ENCODE results near the gene FAM234B.

Gene FAM234B

DNA sequence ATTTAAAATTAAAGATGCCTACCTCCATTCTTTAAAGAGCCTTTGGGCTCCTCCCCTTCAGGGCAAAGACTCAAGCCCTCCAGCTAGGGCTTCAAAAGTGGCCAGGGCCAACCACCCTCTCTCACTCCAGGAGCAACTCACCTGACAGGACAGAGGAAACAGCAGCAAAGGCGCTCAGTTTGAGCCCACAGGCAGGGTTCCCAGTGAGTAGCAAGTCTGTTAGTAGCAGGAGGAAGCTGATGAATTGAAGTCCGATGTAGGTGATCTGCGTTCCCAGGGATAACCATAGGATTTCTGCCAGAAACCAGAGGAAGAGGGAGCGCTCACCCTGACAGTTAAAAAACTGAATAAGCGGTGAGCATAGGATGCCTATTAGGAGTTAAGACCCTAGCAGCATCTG is 43.6 kb downstream of the FAM234B start:
- DNase-seq (ENCODE audit: insufficient read length, low spot score) (no peak), FAIRE-seq (no peak)

GRCh38 chr12:13088496-13088895 is 44.3 kb downstream of the FAM234B start:
- DNase-seq (ENCODE audit: insufficient read length, low spot score), result no peak

DNA sequence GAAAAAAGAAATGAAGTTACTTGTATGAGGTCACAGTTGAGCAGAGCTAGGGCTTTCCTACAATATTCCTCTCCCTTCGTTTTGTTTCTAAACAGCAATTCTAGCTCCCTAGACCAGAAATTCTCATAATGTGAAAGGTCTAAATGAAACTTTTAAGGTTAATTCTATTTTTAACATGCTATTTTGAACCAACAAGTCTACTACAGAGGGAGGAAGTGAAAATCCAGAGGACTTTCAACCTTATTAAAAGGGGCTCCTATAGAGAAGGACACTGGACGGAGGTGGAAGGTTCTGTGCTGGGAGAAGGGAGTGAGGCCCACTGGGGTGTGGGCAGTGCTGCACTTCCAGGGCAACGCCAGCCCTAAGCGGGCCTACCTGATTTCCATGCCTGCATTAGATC is 45.9 kb downstream of the FAM234B start:
- FAIRE-seq (peak; percentile 37), DNase-seq (ENCODE audit: insufficient read length, low spot score) (no peak)

More at GRCh38 chr12:13088496-13088895, 44.3 kb downstream of the FAM234B start:
- FAIRE-seq, result no peak

- DNase-seq (ENCODE audit: insufficient read length, low spot score) (no peak), FAIRE-seq (no peak)
These were observed 47.7 kb downstream of the FAM234B start for GRCh38 chr12:13091832-13092231.

DNA sequence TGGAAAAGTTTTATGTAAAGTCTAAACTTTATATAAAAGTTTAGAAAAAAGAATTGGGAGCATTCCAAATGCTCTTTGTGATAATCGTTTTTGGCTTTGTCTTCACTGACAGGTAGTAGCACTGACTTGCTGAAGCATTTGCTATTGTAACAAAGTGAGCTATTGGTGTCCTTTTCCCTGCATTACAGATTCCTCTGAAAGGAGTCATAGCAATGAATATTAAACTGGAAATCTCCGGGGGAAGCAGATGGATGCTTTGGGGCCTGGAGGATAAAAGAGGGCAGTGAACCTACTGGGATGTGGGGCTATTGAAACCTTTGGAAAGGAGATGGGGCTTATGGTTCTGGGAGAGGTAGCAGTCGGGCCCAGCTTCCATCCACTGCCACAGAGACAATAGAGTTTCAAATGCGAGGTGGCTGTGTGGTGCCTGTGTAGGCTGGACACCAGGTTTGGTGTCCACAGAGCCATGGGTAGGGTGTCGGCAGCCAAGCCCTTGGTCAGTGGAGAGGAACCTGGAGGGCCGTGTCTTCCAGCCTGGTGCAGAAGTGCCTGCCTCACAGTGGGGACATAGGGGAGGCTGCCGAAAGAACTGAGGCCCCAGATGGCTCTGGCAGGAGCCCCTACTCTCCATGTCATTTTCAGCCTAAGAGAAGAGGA is 49.1 kb downstream of the FAM234B start:
- no peak for DNase-seq (ENCODE audit: insufficient read length, low spot score)
- no peak for FAIRE-seq

DNA sequence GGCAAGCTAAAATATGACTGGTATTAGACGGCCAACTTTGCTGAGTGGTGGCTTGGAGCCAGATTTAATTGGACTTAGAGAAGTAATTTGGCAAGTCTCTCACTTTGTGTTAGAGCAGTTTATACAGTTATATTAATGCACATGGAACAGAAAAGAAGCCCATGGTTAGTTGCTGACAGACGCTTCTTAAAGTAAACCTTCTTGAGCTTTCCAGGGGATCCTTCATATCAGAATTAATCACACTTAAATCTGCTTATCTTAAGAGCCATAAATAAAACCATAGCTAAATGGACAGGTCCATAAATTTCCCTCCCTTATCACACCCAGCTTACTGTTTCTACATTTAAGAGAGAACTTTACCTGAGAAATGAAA is 49.7 kb downstream of the FAM234B start:
- FAIRE-seq (no peak), DNase-seq (ENCODE audit: insufficient read length, low spot score) (no peak)

GRCh38 chr12:13094367-13094766 is 50.2 kb downstream of the FAM234B start:
- FAIRE-seq, result peak; percentile 4
- DNase-seq (ENCODE audit: insufficient read length, low spot score), result no peak

DNA sequence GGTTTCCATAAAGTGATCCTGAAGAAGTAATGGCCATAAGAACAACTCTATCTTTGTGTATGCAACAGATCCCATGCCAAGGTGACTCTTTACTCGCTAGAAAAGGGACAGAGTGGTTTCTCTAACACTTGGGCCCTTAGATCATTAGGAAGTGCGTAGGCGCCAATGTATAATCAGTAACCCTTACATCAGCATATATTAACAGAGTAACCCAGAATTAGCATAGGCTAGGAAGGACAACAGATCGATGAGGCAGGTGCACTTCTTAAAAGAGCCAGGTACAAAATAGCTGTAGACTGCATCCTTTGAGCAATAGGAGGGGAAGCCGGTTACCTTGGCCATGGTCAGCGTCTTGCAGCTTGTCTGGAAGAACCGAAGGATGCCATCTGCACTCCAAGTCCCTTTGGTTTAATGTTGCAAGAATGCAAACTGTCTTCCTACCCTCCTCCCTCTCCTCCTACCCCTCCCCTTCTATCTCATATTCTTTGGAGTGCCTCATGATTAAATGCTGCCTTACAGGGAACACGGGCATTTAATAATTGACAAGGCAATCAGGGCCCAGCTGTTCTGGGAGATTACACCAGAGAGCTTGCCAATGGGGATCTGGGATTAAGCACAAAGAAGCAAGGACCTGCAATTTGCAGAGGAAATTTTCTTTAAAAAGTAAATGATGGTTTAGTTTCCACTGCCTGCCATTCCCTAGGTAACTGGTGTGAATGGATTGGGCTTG is 51.2 kb downstream of the FAM234B start:
- FAIRE-seq (peak; percentile 18), DNase-seq (ENCODE audit: insufficient read length, low spot score) (no peak)

GRCh38 chr12:13097491-13098011 is 53.4 kb downstream of the FAM234B start:
- peak; percentile 81 for FAIRE-seq

DNA sequence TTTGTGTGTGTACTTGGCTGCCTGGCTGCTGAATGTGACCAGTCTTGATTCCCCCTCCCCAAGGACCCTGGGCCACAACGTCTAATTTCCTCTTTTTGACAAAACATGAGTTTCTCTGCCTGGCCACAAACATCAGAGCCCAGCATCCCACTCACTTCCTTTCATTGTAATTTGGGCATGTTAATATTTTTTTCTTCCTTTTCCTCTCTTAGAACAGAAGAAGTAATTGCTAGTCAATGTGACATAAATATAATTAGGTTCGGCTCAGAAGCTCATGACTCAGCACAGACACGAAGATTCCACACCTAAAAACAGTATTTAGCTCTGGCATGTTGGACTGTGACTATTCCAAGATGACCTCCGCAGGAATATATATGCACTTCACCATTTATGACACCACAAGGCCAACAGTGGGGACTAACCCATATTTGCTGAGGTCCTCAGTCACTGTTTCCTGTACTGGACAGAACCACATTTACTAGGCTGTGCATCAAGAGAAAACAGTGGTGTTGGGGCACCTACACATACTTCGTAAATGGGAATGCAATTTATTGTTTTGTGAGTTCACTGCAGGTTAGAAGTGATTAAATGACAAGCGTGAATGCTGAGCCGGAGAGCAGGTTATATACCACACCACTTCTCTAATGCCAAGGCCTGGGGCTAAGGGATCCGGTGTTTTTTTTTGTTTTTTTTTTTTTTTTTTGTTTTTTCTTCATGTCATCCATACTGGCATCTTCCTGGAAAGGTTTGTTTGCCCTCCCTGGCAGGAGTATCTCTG is 55.1 kb downstream of the FAM234B start:
- FAIRE-seq, result peak; percentile 11

More at GRCh38 chr12:13097491-13098011, 53.4 kb downstream of the FAM234B start:
- DNase-seq (ENCODE audit: insufficient read length, low spot score), result no peak

GRCh38 chr12:13099844-13100604 is 55.8 kb downstream of the FAM234B start:
- FAIRE-seq (no peak), DNase-seq (ENCODE audit: insufficient read length, low spot score) (no peak)

More for the DNA sequence above, 55.1 kb downstream of the FAM234B start:
- no peak for DNase-seq (ENCODE audit: insufficient read length, low spot score)

DNA sequence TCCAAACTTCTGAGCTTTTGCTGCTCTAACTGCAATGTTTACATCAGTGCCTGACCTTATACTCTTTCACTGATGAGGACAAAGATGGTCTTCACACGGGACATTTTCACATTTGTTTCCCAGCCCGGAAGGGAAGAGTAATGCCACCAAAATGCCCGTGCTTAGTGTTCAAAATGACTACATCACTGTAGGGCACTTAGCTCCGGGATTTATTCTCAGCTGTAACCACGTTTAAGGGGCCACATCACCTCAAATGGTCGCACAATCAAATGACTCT is 56.4 kb downstream of the FAM234B start:
- DNase-seq (ENCODE audit: insufficient read length, low spot score), result no peak
- peak; percentile 37 for FAIRE-seq

GRCh38 chr12:13100882-13101769 is 56.9 kb downstream of the FAM234B start:
- peak; percentile 67 for FAIRE-seq

GRCh38 chr12:13101821-13102375 is 57.7 kb downstream of the FAM234B start:
- FAIRE-seq, result no peak
- DNase-seq (ENCODE audit: insufficient read length, low spot score), result no peak

More at GRCh38 chr12:13100882-13101769, 56.9 kb downstream of the FAM234B start:
- peak; percentile 66 for DNase-seq (ENCODE audit: insufficient read length, low spot score)

GRCh38 chr12:13102461-13103195 is 58.4 kb downstream of the FAM234B start:
- no peak for FAIRE-seq
- DNase-seq (ENCODE audit: insufficient read length, low spot score), result no peak

DNA sequence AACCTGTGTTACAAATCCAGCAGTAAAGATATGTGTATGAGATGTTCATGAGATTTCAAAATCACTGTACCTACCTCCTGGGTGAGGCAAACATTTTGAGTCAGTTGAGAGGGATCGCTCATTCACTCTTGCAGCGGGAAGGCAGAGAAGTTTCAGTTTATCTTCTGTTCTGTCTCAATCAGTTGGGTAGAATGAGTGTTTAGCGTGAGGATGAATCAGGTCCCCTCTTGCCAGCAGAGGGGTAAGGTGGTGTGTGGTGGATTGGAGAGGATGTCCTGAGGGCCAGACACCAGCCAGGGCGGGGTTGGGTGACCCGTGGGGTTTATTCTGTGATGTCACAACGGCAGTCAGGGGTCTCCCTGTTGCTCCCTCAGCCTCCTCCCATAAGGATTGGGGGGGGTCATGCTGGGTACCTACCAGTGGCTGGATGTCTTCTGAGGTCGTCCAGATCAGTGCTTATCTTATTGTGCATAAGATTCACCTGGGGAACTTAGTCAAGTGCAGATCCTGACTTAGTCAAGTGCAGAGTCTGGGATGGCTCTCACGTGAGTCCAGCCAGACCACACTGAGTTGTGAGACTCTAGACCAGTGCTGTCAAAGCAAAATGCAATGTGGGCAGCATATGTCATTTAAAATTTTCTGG is 59.3 kb downstream of the FAM234B start, which contains the start of gene GSG1:
GSG1 (minus strand) TSS at position 277 of the 643 bp plus-strand sequence; CDS start at position 122, 155 bp downstream.
- DNase-seq (ENCODE audit: insufficient read length, low spot score) (no peak), FAIRE-seq (no peak)

- DNase-seq (ENCODE audit: insufficient read length, low spot score), result no peak
- no peak for FAIRE-seq
These were observed 60.2 kb downstream of the FAM234B start for GRCh38 chr12:13104409-13104808.

- no peak for FAIRE-seq
- DNase-seq (ENCODE audit: insufficient read length, low spot score), result no peak
These were observed 61.6 kb downstream of the FAM234B start for GRCh38 chr12:13105781-13106180.

Measured in GM19239 (cell line).